CD4-positive, alpha-beta memory T cell (primary cell): ENCODE measurements around the gene BCR. TPM values are rescaled to one million over a fixed set of nuclear protein-coding genes. Genes with fewer than 3 reads are reported as not detected.

ENCODE experiments used
- CTCF ChIA-PET: fragments of 350-600 bp; sonication (Branson Sonifier 250); formaldehyde crosslinking; loops from one replicate; lab custom pipeline; 2021; ENCODE audit warnings: inconsistent platforms; ENCODE audit not compliant: partially characterized antibody; lab: Charles Lee
- POLR2A ChIA-PET: fragments of 350-600 bp; sonication (Branson Sonifier 250); formaldehyde crosslinking; loops from one replicate; lab custom pipeline; 2021; ENCODE audit not compliant: partially characterized antibody; lab: Charles Lee
- DNase-seq, 5 donors: peaks; one replicate each; pipeline versions ENCODE4 v3.0.0 to v3.0.0-alpha.2; 2020 to 2022; ENCODE audit warnings: mixed read lengths in 1 of 5
- H3K27ac ChIP-seq: one replicate; pipeline ENCODE4 v1.7.0; 2013; ENCODE audit warnings: low read depth, low read length
- H3K27me3 ChIP-seq: 2 replicates; pipeline ENCODE4 v1.7.0; 2013; ENCODE audit warnings: mild to moderate bottlenecking, low read length, moderate library complexity; ENCODE audit not compliant: insufficient read depth
- H3K36me3 ChIP-seq: 2 replicates; pipeline ENCODE4 v1.7.0; 2013; ENCODE audit warnings: mild to moderate bottlenecking, low read length, moderate library complexity; ENCODE audit not compliant: insufficient read depth
- H3K4me1 ChIP-seq: 2 replicates; pipeline ENCODE4 v1.7.0; 2013; ENCODE audit warnings: mild to moderate bottlenecking, low read length, moderate library complexity; ENCODE audit not compliant: insufficient read depth
- H3K4me3 ChIP-seq, 2 donors: one replicate each; pipeline ENCODE4 v1.7.0; 2013; ENCODE audit warnings: low read length in 2 of 2, mild to moderate bottlenecking in 1 of 2
- H3K9me3 ChIP-seq, 2 donors: one replicate each; pipeline ENCODE4 v1.7.0; 2013; ENCODE audit warnings: low read length in 2 of 2, control low read depth in 1 of 2; ENCODE audit not compliant: control insufficient read depth in 1 of 2
- H3K27ac Mint-ChIP-seq, 7 donors: one replicate each; pipeline ENCODE4 v1.8.0; 2020 to 2021; ENCODE audit warnings: mixed read lengths in 7 of 7, mild to moderate bottlenecking in 6 of 7, inconsistent platforms in 3 of 7, moderate library complexity in 3 of 7
- H3K27me3 Mint-ChIP-seq, 2 donors: one replicate each; pipeline ENCODE4 v1.8.0; 2020 to 2021; ENCODE audit warnings: mixed read lengths in 2 of 2
- H3K36me3 Mint-ChIP-seq, 2 donors: one replicate each; pipeline ENCODE4 v1.8.0; 2020 to 2021; ENCODE audit warnings: mixed read lengths in 2 of 2, inconsistent platforms in 1 of 2, mild to moderate bottlenecking in 1 of 2
- H3K4me1 Mint-ChIP-seq, 4 donors: one replicate each; pipeline ENCODE4 v1.8.0; 2020 to 2021; ENCODE audit warnings: mixed read lengths in 4 of 4, mild to moderate bottlenecking in 1 of 4
- H3K4me3 Mint-ChIP-seq, 8 donors: one replicate each; pipeline ENCODE4 v1.8.0; 2020 to 2021; ENCODE audit warnings: mixed read lengths in 8 of 8, mild to moderate bottlenecking in 7 of 8, moderate library complexity in 6 of 8, inconsistent platforms in 3 of 8
- H3K9me3 Mint-ChIP-seq, 8 donors: one replicate each; pipeline ENCODE4 v1.8.0; 2020 to 2021; ENCODE audit warnings: mixed read lengths in 8 of 8, mild to moderate bottlenecking in 5 of 8, inconsistent platforms in 3 of 8, moderate library complexity in 1 of 8
- intact Hi-C: fragments of 100-400 bp; cut with micrococcal nuclease; formaldehyde crosslinking; loops from one replicate; pipeline ENCODE4 v1.15.1; 2023
- polyA plus RNA-seq, 2 donors: library from polyadenylated mRNA; unstranded; fragments of 300-500 nt; fragmentation: Illumina TruSeq; gene quantifications; one replicate each; pipeline ENCODE4 v1.2.3, GENCODE V29; 2021
- total RNA-seq, 2 experiments: library from RNA; stranded (reverse); gene quantifications; one replicate each; pipeline ENCODE4 v1.2.3, GENCODE V29; 2021

BCR gene
- total and polyA plus RNA-seq, 4 experiments from 2014 or later = 3.3 to 75.6 (median 51.2) TPM

DNA sequence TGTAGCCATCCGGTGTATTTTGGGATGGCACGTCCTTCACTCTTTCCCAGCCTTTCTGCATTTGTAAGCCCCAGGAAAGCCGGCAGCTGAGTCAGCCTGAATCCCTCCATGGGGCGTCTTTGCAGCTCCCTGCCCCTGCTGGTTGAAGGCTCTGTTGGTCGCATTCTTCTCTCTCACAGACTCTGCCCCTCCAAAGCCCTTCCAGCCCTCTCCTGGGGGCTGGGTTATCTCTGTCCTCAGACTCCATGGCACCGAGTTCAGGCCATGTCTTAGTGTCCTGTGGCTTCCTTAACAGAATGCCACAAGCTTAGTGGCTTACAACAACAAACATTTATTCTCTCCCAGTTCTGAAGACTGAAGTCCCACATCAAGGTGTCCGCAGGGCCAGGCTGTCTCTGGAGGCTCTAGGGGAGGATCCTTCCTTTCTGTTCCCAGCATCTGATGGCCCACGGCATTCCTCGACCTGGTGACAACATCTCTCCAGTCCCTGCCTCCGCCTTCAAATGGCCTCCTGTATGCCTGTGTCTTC, 62.2 kb downstream of the BCR start:
- H3K9me3 ChIP-seq = no peaks in the 10 kb centered on the region
- peak overlapping the region in 1 of 2 donors; percentile 28 for H3K4me3 ChIP-seq
- peak overlapping the region; percentile 57 to 85 (median 78) for H3K4me3 Mint-ChIP-seq
- H3K36me3 ChIP-seq = no peaks in the 10 kb centered on the region
- ChIA-PET CTCF (interaction anchor here (0.7 to 2.1 kb wide), 11 partner anchors 9 to 67 kb away, joined by 3 to 11 read pairs (median 3); partner anchors contain the start of gene BCR), POLR2A (interaction anchor here (0.6 to 3.1 kb wide), 12 partner anchors 9 to 101 kb away, joined by 3 to 31 read pairs (median 6); partner anchors contain the start of genes BCR and RSPH14)
- H3K4me1 ChIP-seq = peaks cover 67% of the 10 kb centered on the region
- H3K27ac Mint-ChIP-seq = peak overlapping the region; percentile 84 to 99 (median 97)
- no peaks in the 10 kb centered on the region for H3K9me3 Mint-ChIP-seq
- peak overlapping the region; percentile 73 for H3K27ac ChIP-seq
- no peaks in the 10 kb centered on the region for H3K27me3 Mint-ChIP-seq
- peaks cover 42 to 94% (median 74%) of the 10 kb centered on the region in 4 donors for H3K4me1 Mint-ChIP-seq
- H3K36me3 Mint-ChIP-seq = no peaks in the 10 kb centered on the region
- intact Hi-C loops = loop anchor here (2.0 to 5.0 kb wide), 2 partner anchors 26 to 40 kb away; no protein-coding TSS in a partner anchor
- no peaks in the 10 kb centered on the region for H3K27me3 ChIP-seq
- no peak for DNase-seq

DNA sequence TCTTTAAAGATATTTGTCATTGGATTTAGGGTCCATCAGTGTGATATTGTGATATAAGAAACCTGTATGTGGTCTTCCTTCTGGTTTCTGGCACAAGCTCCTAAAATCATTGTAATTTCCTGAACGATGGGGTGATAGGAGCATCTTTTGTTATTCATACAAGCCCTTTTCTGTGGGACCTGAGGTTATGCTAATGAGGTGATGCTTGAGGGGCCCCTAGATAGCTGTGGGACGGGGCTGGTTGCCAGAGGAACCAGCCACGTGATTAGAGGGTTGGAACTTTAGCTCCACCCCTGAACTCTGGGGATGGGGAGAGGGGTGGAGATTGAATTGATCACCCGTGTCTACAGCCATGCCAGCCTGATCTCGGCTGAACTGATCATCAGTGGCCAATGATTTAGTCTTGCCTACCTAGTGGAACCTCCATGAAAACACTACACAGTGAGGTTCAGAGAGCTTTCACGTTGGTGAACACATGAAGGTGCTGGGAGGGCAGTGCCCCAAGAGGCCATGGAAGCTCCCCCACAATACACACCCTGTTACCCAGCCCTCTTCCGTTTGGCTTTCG, 62.8 kb downstream of the BCR start:
- peak overlapping the region; percentile 84 to 99 (median 97) for H3K27ac Mint-ChIP-seq
- H3K27me3 ChIP-seq = no peaks in the 10 kb centered on the region
- DNase-seq = peak; percentile 79 to 86 (median 80)
- H3K36me3 Mint-ChIP-seq = no peaks in the 10 kb centered on the region
- no peaks in the 10 kb centered on the region for H3K36me3 ChIP-seq
- ChIA-PET CTCF (interaction anchor here (0.5 to 2.1 kb wide), 14 partner anchors 8 to 67 kb away, joined by 3 to 11 read pairs (median 3); partner anchors contain the start of gene BCR), POLR2A (interaction anchor here (0.6 to 3.1 kb wide), 17 partner anchors 9 to 103 kb away, joined by 3 to 31 read pairs (median 4); partner anchors contain the start of genes BCR and RSPH14)
- peak overlapping the region in 1 of 2 donors; percentile 28 for H3K4me3 ChIP-seq
- H3K27ac ChIP-seq = peak overlapping the region; percentile 73
- intact Hi-C loops = loop anchor here (2.0 to 5.0 kb wide), 2 partner anchors 26 to 39 kb away; no protein-coding TSS in a partner anchor
- peak overlapping the region; percentile 57 to 85 (median 78) for H3K4me3 Mint-ChIP-seq
- no peaks in the 10 kb centered on the region for H3K9me3 Mint-ChIP-seq
- H3K27me3 Mint-ChIP-seq = no peaks in the 10 kb centered on the region
- peaks cover 67% of the 10 kb centered on the region for H3K4me1 ChIP-seq
- peaks cover 42 to 94% (median 74%) of the 10 kb centered on the region in 4 donors for H3K4me1 Mint-ChIP-seq
- H3K9me3 ChIP-seq = no peaks in the 10 kb centered on the region

DNA sequence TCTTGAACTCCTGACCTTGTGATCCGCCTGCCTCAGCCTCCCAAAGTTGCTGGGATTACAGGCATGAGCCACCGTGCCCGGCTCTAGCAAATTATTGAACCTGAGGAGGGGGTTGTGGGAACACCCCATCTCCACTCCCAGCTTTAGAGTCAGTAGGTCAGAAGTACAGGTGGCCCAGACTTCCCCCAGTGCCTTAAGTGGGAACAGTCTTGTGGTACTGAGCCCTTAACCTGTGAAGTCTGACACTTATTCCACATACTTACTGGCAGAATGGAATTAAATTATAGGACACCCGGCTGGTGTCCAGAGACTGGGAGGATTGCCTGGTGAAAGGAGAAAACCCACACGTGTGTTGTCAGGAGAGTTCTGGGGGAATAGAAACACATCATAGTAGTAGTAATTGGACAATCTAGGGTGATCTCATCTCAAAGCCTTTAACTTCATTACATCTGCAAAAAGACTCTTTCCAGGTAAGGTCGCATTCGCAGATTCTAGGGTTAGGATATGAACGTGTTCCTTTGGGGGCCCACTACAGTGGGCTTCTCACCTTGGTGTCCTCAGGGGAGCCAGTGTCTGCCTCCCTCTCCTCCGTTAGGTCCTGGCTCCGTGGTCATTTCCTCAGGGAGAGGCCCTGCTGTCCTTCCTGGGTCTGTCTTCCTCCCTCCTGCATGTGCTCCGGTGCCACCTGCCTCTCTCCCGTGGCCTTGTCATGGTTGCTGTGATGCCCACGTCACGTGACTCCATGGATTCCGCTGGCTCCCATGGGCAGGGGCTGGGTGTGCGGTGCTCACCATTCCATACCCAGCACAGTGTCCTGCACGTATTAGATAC, 63.8 kb downstream of the BCR start:
- peak overlapping the region; percentile 84 to 99 (median 97) for H3K27ac Mint-ChIP-seq
- intact Hi-C loops = loop anchor here (2.0 to 5.0 kb wide), 2 partner anchors 27 to 38 kb away; no protein-coding TSS in a partner anchor
- no peak for DNase-seq
- H3K4me1 Mint-ChIP-seq = peaks cover 39 to 94% (median 73%) of the 10 kb centered on the region in 4 donors
- peak overlapping the region in 7 of 8 donors; percentile 48 to 85 (median 74) for H3K4me3 Mint-ChIP-seq
- no peaks in the 10 kb centered on the region for H3K9me3 ChIP-seq
- H3K4me1 ChIP-seq = peaks cover 72% of the 10 kb centered on the region
- POLR2A ChIA-PET = interaction anchor here (0.7 to 3.1 kb wide), 13 partner anchors 12 to 104 kb away, joined by 3 to 31 read pairs (median 5); partner anchors contain the start of genes BCR and RSPH14
- no peaks in the 10 kb centered on the region for H3K27me3 ChIP-seq
- H3K27me3 Mint-ChIP-seq = no peaks in the 10 kb centered on the region
- peak overlapping the region; percentile 73 for H3K27ac ChIP-seq
- H3K36me3 ChIP-seq = no peaks in the 10 kb centered on the region
- H3K9me3 Mint-ChIP-seq = no peaks in the 10 kb centered on the region
- H3K36me3 Mint-ChIP-seq = no peaks in the 10 kb centered on the region
- CTCF ChIA-PET = interaction anchor here (0.5 to 2.1 kb wide), 8 partner anchors 28 to 65 kb away, joined by 3 to 11 read pairs (median 3); no protein-coding TSS in a partner anchor
- H3K4me3 ChIP-seq = no peak overlapping the region

DNA sequence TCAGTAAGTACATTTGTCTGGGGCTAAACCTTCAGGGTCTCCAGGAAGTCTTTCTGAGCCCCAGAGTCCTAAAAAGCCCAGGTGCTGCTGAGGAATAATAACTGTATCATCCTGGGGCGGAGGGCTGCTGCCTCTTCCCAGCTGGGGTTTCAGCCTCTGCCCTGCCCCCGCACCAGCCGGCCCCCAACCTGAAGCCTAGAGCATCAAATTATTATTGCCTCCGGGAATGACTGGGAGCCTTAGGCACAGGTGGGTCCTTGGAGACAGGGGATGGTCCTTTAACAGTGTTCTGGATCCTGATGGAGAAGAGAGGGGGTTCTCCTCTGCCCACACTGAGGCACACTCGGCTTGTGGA, 64.4 kb downstream of the BCR start:
- H3K4me3 Mint-ChIP-seq = peak overlapping the region in 4 of 8 donors; percentile 53 to 85 (median 68)
- no peak for DNase-seq
- H3K27me3 Mint-ChIP-seq = no peaks in the 10 kb centered on the region
- no peaks in the 10 kb centered on the region for H3K36me3 Mint-ChIP-seq
- Histone ChIP-seq H3K27ac (no peak overlapping the region), H3K4me3 (no peak overlapping the region), H3K9me3 (no peaks in the 10 kb centered on the region), H3K4me1 (peaks cover 78% of the 10 kb centered on the region), H3K36me3 (no peaks in the 10 kb centered on the region), H3K27me3 (no peaks in the 10 kb centered on the region)
- H3K4me1 Mint-ChIP-seq = peaks cover 40 to 94% (median 75%) of the 10 kb centered on the region in 4 donors
- POLR2A ChIA-PET = no interaction called here
- intact Hi-C loops = loop anchor here (5.0 kb wide), 1 partner anchor 38 kb away; no protein-coding TSS in a partner anchor
- peak overlapping the region; percentile 83 to 98 (median 95) for H3K27ac Mint-ChIP-seq
- no peaks in the 10 kb centered on the region for H3K9me3 Mint-ChIP-seq
- CTCF ChIA-PET = no interaction called here

- H3K4me1 Mint-ChIP-seq = peaks cover 43 to 95% (median 80%) of the 10 kb centered on the region in 4 donors
- intact Hi-C loops = no loop called here
- H3K27me3 ChIP-seq = no peaks in the 10 kb centered on the region
- DNase-seq = no peak
- H3K27me3 Mint-ChIP-seq = no peaks in the 10 kb centered on the region
- H3K4me1 ChIP-seq = peaks cover 84% of the 10 kb centered on the region
- peak overlapping the region in 6 of 8 donors; percentile 9 to 58 (median 24) for H3K4me3 Mint-ChIP-seq
- no peaks in the 10 kb centered on the region for H3K9me3 ChIP-seq
- CTCF ChIA-PET = no interaction called here
- H3K4me3 ChIP-seq = no peak overlapping the region
- H3K9me3 Mint-ChIP-seq = no peaks in the 10 kb centered on the region
- peak overlapping the region; percentile 47 to 98 (median 83) for H3K27ac Mint-ChIP-seq
- no peaks in the 10 kb centered on the region for H3K36me3 ChIP-seq
- H3K36me3 Mint-ChIP-seq = no peaks in the 10 kb centered on the region
- H3K27ac ChIP-seq = no peak overlapping the region
- POLR2A ChIA-PET = no interaction called here
Measured at GRCh38 chr22:23245045-23245798, 64.9 kb downstream of the BCR start.

DNA sequence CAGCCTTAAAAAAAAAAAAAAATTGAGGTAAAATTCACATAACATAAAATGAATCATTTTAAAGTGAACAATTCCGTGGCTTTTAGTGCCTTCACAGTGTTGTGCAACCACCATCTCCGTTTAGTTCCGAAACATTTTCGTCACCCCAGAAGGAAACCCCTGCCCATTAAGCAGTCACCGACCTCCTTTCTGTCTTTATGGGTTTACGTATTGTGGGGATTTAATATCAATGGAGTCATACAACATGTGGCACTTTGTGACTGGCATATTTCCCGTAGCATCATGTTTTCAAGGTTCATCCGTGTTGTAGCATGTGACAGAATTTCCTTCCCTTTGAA, 65.5 kb downstream of the BCR start:
- peak in 1 of 5 donors; percentile 9 for DNase-seq
- peak overlapping the region in 5 of 7 donors; percentile 5 to 87 (median 83) for H3K27ac Mint-ChIP-seq
- Histone ChIP-seq H3K9me3 (no peaks in the 10 kb centered on the region), H3K27me3 (no peaks in the 10 kb centered on the region), H3K4me1 (peaks cover 87% of the 10 kb centered on the region), H3K36me3 (no peaks in the 10 kb centered on the region), H3K27ac (no peak overlapping the region), H3K4me3 (no peak overlapping the region)
- H3K9me3 Mint-ChIP-seq = no peaks in the 10 kb centered on the region
- CTCF ChIA-PET = no interaction called here
- peak overlapping the region in 4 of 8 donors; percentile 13 to 30 (median 18) for H3K4me3 Mint-ChIP-seq
- H3K36me3 Mint-ChIP-seq = no peaks in the 10 kb centered on the region
- intact Hi-C loops = no loop called here
- H3K27me3 Mint-ChIP-seq = no peaks in the 10 kb centered on the region
- POLR2A ChIA-PET = no interaction called here
- H3K4me1 Mint-ChIP-seq = peaks cover 45 to 96% (median 82%) of the 10 kb centered on the region in 4 donors
